SHP77 treated with DMSO at 0.1 percent for 48 hours (cell line): ENCODE data around the gene ADPRH.

ENCODE experiments used
- DNase-seq: peaks from one replicate; lab custom pipeline; 2025; lab: John Stamatoyannopoulos, UW

ADPRH gene

GRCh38 chr3:119597548-119598288 lies 18.4 kb downstream of the ADPRH start, which contains the start of gene PLA1A:
PLA1A (plus strand) TSS chr3:119597885; CDS start chr3:119597914, 29 bp downstream.
- DNase-seq = no peak

GRCh38 chr3:119598410-119599098 lies 19.3 kb downstream of the ADPRH start:
- no peak for DNase-seq

GRCh38 chr3:119599558-119600174 lies 20.4 kb downstream of the ADPRH start:
- no peak for DNase-seq

GRCh38 chr3:119600732-119601131 lies 21.4 kb downstream of the ADPRH start:
- DNase-seq = no peak

GRCh38 chr3:119601154-119601553 lies 21.9 kb downstream of the ADPRH start:
- DNase-seq = no peak

DNA sequence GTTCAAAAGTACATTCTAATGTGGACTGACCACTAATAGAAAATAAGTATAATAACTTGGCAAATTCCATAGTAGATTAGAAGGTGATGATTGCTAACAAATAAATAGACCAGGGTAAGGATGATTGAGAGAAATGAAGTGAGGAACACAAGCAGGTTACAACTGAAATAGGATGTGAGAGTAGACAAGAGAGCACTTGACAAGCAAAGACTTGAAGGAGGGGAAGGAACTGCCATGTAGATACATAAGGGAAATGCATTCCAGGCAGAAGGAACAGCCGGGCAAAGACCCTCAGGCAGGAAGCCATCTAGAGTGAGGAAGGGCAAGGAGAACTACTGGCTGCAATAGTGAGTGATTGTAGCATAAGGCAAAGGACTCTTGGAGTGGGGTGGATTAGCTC lies 23.4 kb downstream of the ADPRH start:
- no peak for DNase-seq

DNA sequence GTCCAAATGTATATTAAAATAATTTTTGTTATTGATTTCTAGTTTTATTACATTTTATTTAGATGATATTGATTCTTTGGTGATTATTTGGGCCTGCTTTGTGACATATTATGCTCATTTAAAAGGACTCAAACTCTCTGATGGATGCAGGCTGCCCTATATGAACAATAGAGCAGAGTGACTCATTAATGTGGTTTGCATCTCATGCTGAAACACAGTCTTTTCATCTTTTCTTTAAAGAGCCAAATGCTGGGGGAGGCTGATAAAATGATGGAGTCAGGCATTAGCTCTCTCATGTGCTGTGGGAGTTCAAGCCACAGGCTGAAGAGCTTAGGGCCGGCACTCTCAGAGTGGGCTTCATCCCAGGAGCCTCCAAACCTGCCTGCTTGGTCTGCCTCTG lies 25.6 kb downstream of the ADPRH start:
- no peak for DNase-seq

DNA sequence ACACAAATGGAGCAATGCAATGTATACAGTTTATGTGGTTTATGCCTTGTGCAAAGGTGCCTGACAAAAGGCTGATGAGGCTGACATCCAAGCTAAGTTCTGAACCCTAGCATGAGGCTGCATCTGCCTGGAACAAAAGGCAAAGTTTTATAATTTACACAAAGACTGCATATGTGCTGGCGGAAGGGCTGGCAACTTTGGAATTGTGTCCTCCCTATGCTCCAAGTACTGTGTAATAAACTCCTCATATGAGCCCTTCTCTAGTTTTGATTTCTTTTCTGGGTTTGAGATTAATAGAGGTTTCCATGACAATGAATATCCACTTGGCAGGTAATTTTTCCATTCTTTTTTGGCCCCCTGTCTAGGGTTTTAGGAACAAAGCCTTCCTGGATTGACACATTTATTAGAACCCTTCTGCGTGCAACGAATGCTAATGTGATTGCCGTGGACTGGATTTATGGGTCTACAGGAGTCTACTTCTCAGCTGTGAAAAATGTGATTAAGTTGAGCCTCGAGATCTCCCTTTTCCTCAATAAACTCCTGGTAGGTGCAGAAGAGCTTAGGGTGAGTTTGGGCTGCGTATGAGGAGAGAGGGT lies 29.2 kb downstream of the ADPRH start:
- no peak for DNase-seq

DNA sequence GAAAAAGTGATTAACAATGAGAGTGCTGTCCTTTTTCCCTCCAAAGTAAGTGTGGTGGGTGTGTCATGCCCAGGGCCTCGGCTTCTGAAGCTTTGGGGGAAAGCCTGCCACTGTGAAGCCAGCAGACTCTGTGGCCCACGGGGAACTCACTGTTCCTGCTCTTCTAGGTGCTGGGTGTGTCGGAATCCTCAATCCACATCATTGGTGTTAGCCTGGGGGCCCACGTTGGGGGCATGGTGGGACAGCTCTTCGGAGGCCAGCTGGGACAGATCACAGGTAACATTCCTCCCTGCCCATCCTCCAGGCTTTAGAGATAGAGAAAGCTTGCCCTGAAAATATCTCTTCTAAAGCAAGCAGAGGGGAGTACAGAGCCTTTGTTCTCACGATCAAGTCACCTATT lies 30.0 kb downstream of the ADPRH start:
- DNase-seq = no peak

DNA sequence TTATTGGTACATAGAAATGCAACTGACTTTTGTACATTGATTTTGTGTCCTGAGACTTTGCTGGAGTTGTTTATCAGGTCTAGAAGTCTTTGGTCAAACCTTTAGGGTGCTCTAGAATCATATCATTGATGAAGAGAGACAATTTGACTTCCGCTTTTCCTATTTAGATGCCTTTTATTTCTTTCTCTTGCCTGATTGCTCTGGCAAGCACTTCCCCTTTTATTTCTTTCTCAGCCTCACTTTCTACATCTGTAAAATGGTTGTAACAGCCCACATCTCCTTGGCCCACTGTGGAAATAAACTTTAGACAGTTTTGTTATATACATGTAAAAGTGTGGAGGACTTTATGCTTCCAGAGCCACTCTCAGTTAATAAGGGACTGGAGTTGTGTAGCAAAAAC lies 32.4 kb downstream of the ADPRH start:
- DNase-seq = no peak

GRCh38 chr3:119613201-119613600 lies 33.9 kb downstream of the ADPRH start:
- no peak for DNase-seq

DNA sequence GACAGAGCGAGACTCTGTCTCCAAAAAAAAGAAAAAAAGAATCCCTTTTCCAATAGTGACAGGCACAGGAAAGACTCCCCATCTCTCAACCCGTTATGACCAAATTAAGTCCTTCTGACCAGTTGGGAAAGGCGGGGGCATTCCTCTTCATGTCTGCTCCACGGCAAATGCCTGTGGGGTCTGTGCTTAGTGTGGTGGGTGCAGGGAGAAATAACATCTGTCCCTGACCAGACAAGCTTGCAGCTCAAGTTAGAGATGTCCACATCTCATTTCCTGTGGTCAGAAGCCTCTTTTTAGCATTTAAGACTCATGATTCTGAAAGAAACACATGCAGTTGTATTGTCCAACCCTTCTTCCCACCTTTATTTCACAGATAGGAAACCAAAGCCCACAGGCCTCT lies 34.6 kb downstream of the ADPRH start:
- DNase-seq = no peak

- DNase-seq = no peak
These were observed 36.8 kb downstream of the ADPRH start for GRCh38 chr3:119616056-119616455.

DNA sequence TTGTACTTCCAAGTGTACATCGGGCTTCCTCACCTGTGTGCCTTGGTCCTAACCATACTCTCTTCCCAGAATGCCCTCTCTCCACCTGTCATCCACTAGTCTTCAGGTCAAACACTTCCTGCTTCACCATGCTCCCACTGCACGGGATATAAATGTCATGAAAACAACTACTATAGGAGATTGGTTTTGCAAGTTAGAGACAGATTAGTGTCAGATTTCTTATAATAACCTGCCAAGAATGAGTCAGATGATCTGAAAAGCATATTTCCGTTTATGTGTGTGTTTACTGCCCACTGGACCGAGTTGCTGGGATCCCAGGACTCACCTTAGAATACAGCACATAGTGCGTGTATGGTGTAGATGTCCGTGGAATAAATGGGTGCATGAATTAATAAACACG lies 39.8 kb downstream of the ADPRH start:
- DNase-seq = no peak

DNA sequence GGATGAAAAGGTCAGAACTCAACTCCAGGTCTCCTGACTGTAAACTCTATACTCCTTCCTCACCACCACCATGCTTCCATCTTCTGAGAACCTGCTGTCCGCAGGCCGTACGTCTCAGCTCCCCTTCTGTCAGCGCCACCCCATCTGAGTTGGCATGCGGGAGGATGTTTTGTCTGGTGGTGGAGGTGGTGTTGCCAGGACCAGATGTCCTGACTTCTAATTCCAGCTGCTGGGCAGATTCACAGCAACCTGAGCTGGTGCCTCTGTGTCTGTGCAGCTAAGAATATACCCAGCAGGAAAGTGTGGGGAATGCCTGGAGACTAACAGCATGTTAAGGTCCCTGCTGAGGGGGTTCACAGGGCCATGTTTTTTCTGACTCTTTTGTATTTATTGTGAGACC lies 41.6 kb downstream of the ADPRH start:
- no peak for DNase-seq

DNA sequence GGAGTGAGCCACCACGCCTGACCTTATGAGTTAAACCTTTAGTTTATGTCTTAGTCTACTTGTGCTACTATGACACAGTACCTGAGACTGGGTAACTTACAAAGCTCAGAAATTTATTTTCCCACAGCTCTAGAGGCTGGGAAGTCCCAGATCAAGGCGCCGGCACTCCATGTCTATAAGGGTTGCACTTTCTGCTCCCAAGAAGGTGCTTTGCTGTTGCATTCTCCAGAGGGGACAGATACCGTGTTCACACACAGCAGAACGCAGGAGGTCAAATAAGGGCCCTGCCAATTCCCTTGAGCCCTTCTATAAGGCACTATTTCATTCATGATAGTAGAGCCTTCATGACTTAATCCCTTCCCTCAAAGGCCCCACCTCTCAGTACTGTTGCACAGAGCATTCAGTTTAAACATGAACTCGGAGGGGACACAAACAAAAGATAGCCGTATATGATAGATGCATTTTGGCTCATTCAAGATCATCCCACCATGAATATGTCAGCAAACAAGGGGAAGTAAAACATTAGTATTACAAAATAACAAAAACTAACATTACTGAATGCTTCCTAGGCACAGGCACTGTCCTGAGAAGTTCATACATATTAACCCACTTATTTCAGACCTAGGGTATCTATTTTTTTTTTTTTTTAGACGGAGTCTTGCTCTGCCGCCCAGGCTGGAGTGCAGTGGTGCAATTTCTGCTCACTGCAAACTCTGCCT lies 44.9 kb downstream of the ADPRH start:
- DNase-seq = no peak

GRCh38 chr3:119625451-119626153 lies 46.3 kb downstream of the ADPRH start:
- no peak for DNase-seq

- no peak for DNase-seq
These were observed 46.9 kb downstream of the ADPRH start for GRCh38 chr3:119626196-119626595.

GRCh38 chr3:119627461-119627860 lies 48.2 kb downstream of the ADPRH start:
- no peak for DNase-seq

GRCh38 chr3:119628390-119628789 lies 49.1 kb downstream of the ADPRH start:
- DNase-seq = no peak

DNA sequence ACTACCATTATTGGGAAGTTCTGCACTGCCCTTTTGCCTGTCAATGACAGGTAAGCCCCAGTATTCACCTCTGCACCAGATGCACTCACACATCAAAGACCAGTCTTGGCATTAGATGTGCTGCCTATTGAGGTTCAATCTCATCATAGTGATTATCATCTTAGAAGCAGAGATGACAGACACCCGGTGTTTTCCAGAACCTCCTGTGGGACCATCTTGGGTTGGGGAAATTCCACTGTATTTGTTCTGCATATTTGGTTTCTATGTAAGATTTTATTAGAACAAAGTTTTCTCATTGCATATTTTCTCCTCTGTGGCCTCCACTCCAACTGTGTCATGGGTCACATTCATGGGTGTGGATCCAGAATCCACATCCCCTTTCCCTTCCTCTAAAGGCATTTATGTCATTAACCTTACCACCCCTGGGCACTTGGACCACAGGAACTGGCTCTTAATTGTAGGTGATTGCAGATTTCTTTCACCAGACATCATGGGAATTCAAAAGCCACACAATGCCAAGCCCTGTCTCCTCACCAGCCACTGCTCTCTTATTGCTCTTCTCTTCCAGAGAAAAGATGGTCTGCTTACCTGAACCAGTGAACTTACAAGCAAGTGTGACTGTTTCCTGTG lies 49.6 kb downstream of the ADPRH start:
- no peak for DNase-seq
